Ramos (cell line): ENCODE results near the gene MRPL17.
"Not testable (repeated sequence)": the region's sequence is repeated elsewhere in the genome, so short reads cannot be mapped to it uniquely, and the experiment has no call there.

ENCODE experiments used
- in situ Hi-C: fragments of 300-500 bp; cut with MboI; formaldehyde crosslinking; loops from one replicate; pipeline ENCODE4 v1.14.3; 2022; ENCODE audit warnings: low sequenced_read_pairs; ENCODE audit not compliant: unreplicated experiment

Gene MRPL17

GRCh38 chr11:6686006-6686405 is 2.9 kb upstream of the MRPL17 start:
- in situ Hi-C loops: no loop called here

- in situ Hi-C loops: not testable (repeated sequence)
These were observed 928 bp upstream of the MRPL17 start for GRCh38 chr11:6684068-6684467.

- in situ Hi-C loops: no loop called here
These were observed 577 bp downstream of the MRPL17 start for GRCh38 chr11:6682591-6682935.

GRCh38 chr11:6681949-6682348 is 1.2 kb downstream of the MRPL17 start:
- in situ Hi-C loops: no loop called here

- in situ Hi-C loops: no loop called here
These were observed 1.6 kb downstream of the MRPL17 start for GRCh38 chr11:6681505-6681904.

GRCh38 chr11:6677018-6677417 is 6.1 kb downstream of the MRPL17 start:
- in situ Hi-C loops: no loop called here

GRCh38 chr11:6674862-6675261 is 8.3 kb downstream of the MRPL17 start:
- in situ Hi-C loops: no loop called here

- in situ Hi-C loops: no loop called here
These were observed 8.9 kb downstream of the MRPL17 start for GRCh38 chr11:6674219-6674597.

- in situ Hi-C loops: no loop called here
These were observed 9.5 kb downstream of the MRPL17 start for GRCh38 chr11:6673523-6674218.

GRCh38 chr11:6671991-6672390 is 11.1 kb downstream of the MRPL17 start:
- in situ Hi-C loops: no loop called here

GRCh38 chr11:6670202-6670830 is 12.8 kb downstream of the MRPL17 start:
- in situ Hi-C loops: no loop called here

GRCh38 chr11:6667733-6668374 is 15.3 kb downstream of the MRPL17 start:
- in situ Hi-C loops: no loop called here

- in situ Hi-C loops: no loop called here
These were observed 16.6 kb downstream of the MRPL17 start for GRCh38 chr11:6666302-6667183.

- in situ Hi-C loops: no loop called here
These were observed 18.6 kb downstream of the MRPL17 start for GRCh38 chr11:6664551-6664950.

- in situ Hi-C loops: no loop called here
These were observed 19.2 kb downstream of the MRPL17 start for GRCh38 chr11:6663794-6664469.

- in situ Hi-C loops: no loop called here
These were observed 22.4 kb downstream of the MRPL17 start for GRCh38 chr11:6660712-6661111.

GRCh38 chr11:6658647-6659046 is 24.5 kb downstream of the MRPL17 start:
- in situ Hi-C loops: no loop called here

- in situ Hi-C loops: no loop called here
These were observed 25.8 kb downstream of the MRPL17 start for GRCh38 chr11:6657346-6657745.

- in situ Hi-C loops: no loop called here
These were observed 26.2 kb downstream of the MRPL17 start for GRCh38 chr11:6656936-6657335.

GRCh38 chr11:6656584-6656915 is 26.6 kb downstream of the MRPL17 start:
- in situ Hi-C loops: no loop called here
